ENCODE results near the gene TRIO.

Gene TRIO

DNA sequence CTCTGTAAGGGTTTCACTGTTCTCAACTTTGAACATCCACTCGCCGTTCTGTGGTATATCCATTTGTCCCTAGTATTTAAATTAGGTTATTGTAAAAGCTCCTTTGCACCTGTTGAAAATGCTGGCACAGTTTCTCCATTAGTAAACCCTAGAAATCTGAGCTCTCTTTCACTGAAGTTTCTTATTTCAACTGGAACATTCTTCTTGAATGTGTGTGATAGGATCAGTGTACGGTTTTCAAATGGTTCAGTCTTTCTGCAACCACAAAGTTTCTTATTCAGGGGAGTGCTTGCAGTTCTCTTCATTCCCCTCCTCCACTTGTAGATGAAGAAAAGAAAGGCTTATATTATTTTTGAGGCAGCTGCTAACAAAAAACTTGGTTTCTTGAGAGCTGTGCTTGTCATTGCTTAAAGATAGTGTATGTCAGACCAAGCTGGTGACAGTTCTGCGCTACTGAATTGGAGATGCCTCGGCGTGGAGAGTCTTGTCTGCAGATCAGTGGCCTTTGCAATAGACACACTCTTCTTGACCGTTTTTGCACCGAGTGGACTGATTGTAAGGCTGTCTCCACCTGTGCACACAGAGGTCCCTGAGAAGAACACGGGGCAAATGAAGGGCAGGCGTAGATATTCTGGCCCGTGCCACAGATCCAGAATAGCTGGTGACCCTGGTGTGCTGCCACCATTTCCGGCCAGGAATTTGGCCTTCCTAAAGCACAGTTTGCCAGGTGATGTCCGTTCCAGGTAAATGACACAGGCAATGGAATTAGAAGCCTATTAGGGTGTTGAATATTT, 102.2 kb downstream of the TRIO start:
- no peak for DNase-seq (ENCODE audit: low read depth in 2 of 2)

DNA sequence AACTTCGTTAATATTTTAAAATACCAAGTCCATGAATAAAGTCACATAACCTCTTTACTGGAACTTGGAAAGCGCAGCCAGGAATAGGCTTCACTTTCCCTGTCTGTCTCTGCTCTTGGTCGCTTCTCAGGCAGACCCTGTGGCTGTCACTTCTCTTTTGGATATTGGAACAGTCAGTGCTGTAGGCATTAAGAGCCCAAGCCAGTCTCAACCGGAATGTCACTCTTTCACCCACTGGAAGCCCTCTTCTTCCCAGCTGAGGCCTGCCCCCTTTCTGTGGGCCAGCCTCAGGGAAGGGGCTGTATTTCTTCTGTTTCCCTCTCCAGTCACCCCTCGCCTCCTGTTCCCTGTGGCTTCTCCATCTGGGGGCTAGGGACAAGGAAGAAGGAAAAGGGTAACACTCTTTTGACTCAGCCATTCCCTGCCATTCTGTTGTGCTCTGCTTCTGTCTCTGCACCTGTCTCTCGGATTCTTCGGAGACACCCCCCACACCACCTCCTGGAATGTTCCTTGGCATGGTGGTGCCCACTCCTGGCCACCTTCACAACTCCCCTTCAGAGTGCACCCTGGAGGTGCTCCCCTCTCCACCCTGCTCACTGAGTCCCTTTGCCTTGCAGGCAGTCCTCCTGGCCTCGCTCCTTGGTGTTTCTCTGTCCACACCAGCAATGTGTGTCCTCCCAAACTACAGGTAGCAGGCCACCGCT, 103.4 kb downstream of the TRIO start:
- DNase-seq (ENCODE audit: low read depth in 2 of 2), result no peak

DNA sequence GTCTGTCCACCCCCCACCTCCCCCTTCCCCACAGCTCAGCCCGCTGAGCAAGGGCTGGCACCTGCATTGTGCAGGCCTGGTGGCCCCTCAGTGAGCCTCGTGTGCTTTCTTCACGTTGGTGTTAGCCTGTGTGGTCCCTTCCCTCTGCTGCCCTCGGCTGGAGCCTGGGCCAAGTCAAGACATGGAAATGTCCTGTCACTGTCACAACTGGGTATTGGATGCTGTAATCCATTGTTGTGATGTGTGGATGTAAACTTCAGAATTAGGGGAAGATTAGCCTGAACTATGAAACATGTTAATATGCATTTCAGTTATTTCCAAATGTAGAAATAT, 103.9 kb downstream of the TRIO start:
- DNase-seq (ENCODE audit: low read depth in 2 of 2), result no peak

DNA sequence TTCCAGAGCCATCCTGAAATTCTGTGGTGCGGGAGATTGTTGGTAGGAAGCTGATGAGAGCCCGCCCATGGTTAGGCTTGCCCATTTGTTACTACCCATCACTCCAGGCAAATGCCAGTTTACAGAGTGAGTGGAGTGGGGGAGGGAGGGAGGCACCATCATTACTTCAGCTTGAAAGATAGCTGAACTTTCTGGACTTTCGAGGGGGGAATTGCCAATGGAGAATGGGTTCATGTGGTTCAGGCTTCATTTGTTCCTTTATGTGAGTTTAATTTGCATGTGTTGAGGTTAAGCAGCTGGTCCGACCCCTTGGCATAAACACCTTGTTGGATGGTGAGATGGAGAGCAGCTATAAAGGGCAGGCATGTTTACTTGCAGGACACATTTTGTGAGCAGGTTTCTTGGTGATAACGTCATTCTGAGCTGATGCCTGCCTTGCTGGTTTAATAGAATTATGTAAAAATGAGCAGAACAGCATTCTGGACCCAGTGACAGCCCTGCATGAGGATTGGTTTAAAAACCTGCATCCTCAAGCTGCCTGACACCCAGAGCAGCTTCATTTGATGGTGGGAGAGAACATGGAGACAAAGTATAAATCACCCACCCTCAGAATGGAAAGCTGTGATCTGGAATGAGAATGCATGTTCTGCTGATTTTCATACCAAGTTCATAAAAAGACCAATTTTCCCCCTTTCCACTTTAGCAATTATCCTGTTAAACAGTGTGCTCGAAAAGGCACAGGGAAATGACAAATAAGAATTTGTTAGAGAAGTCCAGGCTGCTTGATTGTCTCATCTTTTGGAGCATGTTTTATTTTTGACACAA, 106.3 kb downstream of the TRIO start:
- no peak for DNase-seq (ENCODE audit: low read depth in 2 of 2)

DNA sequence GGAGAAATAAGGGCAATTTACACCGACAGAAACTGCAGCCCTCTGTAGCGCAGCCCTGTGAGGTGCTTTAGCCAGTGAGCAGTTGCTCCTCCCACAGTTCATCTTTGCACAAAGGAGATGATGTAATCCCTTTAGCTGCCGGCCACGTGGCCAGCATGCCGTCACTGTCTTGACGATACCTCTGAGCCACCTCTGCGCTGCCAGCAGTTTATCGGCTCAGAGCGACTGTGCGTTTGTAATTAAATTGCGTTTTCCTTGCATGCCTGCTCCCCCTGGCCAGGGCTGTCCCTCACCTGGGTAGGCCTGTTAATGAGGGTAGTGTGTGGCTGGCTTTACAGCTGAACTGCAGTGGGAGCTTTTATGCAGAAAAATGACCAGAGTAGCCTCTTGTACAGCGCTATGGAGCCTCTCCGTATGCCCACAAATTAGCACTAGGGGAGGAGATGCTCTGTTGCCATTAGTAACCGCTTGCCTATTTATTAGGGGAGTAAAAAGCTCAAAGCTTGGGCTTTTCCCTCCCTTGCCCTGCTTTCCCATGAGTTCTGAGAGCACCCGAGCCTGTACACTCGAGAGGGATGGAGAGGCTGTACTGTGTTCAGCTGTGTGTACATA, 107.0 kb downstream of the TRIO start:
- DNase-seq (ENCODE audit: low read depth in 2 of 2), result no peak

DNA sequence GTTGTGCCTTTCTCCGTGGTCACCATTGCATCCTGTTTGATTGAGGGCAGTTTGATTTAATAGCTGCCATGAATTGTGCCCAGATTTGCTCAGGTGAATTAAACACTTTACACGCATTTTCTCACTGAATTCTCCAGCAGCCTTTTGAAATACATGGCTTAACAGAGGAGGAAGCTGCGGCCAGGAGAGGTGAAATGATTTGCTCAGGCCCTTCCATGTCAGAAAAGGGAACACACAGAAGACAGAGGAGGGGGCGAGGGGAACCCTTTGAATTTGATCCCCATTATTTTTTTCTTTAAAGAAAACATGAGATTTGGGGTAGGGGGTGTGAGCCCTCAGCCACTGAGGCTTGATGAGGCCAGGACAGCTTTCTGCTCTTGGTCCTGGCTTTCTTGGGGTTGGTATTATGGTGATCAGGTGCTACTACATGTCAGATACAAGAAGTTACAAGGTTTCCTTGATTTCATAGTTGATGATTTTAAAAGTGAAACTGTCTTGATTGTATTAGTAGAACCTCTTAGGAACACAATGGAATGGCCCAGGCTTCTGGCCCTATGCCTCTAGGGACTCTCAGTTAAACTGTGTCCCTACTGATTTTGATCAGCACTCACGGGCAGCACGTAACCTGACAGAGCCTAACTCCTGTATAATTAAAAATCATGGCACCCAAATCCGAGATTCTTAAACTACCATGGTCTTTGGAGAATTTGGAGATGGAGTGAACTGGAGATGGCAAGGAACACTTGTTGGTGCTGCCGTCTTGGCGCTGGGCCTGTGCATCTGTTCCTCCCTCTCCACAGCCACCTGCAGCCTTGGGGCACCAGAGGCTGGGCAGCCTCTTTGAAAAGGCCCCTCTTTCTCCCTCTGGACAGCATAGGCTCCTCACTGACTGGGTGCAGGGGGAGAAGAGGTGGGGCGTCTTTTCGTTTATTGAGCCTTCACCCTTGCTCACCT, 107.9 kb downstream of the TRIO start:
- no peak for DNase-seq (ENCODE audit: low read depth in 2 of 2)

DNA sequence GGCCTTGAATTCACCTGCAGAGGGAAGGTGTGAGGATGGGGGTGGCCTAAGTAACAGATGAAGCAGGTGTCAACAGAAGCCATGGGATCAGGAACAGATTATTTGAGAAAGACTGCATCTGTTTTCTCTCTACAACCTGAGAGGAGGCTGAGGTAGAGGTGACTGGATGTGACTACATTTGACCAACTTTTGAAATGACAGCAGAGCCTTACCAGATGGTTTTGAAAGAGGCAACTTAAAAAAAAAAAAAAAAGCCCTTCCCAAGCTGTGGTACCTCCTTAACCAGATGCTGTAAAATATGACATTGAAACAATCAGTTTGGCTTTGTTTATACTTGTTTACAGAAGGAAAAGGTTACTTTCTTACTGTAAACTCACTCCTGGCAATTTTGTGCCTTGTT, 108.6 kb downstream of the TRIO start:
- no peak for DNase-seq (ENCODE audit: low read depth in 2 of 2)

DNA sequence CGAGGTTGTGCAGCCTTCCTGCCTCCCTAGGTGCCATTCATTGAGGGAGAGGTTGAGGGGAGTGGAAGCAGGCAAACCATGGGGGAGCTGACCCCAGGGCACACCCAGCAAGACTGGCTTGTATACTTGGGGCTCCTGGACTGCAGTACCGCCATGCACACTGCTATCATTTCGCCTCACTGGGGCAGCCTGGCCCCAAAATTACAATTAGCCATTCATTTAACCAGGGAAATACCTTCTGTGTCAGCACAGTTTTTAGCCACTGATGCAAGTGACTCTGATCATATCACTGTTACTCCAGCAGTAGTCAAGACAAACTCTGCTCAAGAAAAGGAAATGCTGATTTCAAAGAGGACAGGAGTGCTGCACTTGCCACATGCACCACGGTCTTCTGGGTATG, 109.7 kb downstream of the TRIO start:
- DNase-seq (ENCODE audit: low read depth in 2 of 2), result no peak

DNA sequence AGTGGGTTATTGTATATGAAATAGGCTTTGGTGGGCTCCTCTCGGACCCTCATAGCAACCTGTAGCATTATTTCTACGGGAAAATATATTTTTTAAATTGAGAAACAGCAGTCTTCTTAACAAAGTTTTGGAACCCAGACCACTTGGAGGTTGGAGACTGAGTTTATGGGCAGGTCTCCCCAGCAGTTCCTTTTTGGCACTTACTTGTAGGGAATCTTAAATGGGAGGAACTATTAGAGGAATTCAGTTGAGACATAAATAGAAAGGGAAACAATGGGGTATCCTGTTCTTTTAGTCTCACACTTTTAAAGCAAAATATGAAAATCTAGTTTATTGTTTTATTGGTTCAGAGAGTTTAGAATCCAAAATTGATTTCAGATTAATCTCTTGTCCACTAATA, 111.5 kb downstream of the TRIO start:
- no peak for DNase-seq (ENCODE audit: low read depth in 2 of 2)

DNA sequence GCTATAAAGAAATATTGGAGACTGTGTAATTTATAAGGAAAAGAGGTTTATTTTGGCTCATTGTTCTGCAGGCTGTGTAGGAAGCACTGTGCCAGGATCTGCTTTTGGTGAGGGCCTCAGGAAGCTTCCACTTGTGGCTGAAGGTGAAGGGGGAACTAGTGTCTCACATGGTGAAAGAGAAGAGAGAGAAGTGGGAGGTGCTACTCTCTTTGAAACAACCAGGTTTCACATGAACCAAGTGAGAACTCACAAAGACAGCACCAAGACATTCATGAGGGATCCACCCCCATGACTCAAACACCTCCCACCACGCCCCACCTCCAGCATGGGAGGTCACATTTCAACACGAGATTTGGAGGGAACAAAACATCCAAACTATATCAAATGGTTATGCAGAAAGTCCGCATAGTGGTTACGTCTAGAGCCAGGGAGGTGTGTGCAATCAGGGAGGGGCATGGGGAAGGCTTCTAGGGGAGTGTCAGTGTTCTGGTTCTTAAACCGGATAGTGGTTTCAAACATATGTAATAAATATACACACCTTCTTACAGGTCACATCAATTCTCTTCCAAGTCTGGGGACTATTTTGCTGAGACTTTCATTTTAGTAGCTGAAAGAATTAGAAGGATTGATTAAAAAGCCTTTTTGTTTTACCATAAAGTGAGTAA, 113.0 kb downstream of the TRIO start:
- DNase-seq (ENCODE audit: low read depth in 2 of 2), result no peak

DNA sequence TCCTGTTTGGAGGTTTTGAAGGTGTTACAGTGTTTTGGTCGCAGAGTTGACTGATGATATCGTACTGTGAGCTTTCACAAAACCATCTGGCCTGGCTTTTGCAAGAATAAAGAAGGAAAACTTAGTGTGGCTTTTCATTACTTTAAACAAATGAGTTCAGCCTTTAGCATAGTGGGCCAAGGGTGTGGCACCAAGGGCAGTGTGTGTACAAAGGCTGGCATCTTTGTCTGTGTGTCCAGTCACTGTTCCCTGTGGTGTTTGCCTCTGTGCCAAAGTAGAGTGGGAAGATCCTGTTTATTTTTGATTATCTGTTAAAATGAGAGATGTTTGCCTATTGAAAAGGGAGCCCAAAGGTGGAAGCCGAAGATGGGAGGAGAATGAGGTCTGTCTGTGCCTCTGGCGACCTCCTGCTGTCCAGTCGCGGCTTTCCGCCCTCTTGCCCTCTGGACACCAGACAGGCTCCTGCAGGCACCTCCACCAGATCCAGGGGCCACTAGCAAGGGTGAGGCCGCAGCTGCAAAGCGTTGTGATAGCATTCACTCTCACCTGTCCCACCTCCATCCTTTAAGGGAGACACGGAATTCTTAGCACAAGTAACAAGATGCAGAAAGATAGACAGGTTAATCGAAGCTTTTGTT, 113.7 kb downstream of the TRIO start:
- no peak for DNase-seq (ENCODE audit: low read depth in 2 of 2)

DNA sequence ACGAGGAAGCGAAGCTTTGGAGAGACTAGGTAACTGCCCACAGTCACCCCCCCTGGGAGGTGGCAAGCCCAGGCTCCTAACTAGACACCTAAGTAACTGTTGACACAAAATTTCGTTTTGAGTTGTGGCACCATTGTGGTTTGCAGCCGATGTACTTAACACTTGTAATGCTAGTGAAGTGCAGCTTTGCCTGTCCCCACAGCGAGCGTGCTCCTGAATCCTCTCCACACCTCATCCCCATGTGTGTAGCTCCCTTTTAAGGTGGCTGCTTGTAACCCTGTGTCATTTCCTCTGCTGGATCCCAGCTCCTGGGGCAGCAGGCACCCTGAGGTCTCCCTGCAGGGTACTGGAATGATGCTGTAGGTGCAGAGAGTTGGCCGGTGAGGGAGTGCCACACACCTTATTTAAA, 114.9 kb downstream of the TRIO start:
- DNase-seq (ENCODE audit: low read depth in 2 of 2), result no peak

DNA sequence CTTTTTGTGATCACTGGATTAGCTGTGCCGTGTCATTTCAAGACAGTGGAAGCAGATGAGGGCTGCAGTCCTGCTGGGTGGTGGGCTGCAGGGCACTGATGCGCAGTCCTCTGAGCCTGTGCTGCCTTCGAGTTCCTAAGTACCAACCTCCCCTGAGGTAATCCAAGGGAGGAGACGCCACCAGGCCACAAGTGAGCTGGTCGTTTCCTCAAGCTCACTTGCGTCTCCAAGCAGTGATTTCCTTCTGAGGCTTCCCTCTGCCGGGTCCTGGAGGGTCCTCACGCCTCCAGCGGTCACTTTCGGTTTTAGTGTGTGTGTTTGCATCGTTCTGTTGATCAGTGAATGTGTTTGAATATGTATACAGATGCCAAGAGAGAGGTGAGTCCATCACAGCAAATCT, 115.7 kb downstream of the TRIO start:
- no peak for DNase-seq (ENCODE audit: low read depth in 2 of 2)

DNA sequence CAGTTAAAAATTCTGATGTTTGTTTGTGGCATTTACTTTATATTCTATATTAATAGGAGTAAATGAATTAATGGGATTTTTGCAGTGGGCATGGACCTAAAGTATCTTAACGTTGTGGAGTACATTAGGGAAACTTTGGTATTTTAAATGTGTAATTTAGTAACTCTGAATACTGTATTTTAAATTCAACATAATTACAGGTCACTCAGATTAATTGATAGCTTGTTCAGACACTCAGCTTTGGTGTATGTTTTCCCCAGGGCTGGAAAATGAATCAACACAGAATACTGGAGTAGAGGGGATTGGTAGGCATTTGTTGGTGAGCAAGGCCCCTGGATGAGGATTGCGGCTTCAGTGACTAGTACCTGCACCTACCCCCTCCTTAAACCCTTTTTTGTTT, 117.5 kb downstream of the TRIO start:
- DNase-seq (ENCODE audit: low read depth in 2 of 2), result no peak

DNA sequence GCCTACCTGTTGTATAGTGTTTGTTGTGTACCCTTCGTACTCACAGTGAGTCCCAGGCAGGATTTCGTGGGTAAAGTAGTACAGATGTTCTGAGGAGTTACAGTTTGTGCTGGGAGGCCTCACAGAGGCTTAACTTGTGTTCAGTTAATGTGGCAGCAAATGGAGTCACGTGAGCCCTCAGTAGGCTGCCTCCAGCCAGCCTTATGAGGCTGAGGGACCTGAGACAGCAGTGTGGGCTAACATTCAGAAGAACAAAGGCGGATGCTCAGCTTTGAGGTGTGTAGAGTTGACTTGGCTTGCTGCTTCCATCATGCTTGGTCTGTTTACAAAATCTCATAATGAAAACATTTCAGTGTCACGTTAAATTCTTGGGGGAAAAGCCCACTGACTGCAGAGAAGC, 118.1 kb downstream of the TRIO start:
- no peak for DNase-seq (ENCODE audit: low read depth in 2 of 2)

DNA sequence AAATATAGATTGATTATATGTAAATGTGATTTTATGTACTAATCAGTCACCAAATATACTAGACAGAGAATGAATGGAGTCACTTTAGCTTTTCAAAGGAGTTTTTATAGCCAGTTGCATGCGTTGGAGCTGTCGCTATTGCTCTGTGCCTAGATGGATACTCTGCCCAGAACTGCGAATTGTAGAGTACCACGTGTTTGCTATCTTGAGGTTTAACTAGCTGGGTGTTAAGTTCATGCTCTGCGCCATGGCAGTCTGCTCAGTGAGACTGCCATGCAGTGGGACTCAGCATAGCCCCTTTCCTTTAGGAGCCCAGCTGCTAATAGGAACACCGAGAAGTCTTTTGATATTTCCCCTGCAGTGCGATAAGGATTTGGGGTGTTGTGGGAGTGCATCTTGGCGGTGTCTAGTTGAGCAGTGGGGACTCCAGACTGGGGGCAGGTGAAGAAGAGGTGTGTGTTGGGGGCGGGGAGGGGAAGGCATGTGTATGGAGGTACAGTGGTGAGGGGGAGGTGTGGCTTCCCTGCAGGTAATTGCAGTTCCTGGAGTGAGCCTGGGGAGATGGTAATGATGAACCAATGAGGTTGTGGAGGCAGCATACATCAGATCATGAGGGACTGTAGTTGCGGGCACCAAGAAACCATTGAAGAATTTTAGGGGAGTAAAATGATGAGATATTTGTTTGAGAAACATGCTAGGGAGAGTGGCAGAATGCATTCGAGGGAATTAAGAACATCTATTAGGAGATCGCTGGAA, 118.9 kb downstream of the TRIO start:
- DNase-seq (ENCODE audit: low read depth in 2 of 2), result no peak

DNA sequence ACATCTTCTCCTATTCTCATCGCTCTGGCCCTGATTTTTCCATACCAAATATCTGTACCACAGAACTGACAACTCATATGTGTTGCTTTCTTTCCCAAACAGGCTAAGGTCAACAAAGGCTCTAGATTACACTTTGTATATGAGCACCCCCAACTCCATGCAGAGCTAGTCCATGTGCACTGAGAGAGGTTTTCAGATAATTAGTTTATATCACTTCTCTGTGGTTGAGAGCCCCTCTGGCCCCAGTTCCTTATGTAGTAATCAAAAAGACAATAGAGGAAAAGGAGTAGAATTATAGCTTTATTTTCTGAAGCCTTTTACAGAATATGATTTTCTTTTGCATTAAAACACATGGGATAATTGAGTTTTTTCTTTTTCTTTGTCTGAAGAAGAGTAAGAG, 120.0 kb downstream of the TRIO start:
- no peak for DNase-seq (ENCODE audit: low read depth in 2 of 2)

DNA sequence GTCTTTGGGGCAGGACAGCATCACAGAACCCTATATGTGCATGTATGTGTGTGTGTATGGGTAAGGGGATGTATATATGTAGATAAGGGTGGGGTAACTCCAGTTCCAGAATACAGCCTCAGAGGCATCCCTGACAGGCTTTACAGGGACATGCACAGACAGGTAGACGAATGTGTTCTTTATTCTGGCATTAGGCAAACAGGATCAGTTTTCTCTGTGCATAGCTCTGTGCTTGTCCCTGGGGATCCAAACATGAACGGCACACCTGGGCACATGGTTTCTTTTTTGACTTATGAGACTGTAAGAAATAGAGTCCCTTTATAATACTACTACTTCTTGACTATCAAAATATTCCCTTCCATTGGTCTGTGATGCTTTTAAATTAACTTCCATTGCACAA, 120.6 kb downstream of the TRIO start:
- DNase-seq (ENCODE audit: low read depth in 2 of 2), result no peak

DNA sequence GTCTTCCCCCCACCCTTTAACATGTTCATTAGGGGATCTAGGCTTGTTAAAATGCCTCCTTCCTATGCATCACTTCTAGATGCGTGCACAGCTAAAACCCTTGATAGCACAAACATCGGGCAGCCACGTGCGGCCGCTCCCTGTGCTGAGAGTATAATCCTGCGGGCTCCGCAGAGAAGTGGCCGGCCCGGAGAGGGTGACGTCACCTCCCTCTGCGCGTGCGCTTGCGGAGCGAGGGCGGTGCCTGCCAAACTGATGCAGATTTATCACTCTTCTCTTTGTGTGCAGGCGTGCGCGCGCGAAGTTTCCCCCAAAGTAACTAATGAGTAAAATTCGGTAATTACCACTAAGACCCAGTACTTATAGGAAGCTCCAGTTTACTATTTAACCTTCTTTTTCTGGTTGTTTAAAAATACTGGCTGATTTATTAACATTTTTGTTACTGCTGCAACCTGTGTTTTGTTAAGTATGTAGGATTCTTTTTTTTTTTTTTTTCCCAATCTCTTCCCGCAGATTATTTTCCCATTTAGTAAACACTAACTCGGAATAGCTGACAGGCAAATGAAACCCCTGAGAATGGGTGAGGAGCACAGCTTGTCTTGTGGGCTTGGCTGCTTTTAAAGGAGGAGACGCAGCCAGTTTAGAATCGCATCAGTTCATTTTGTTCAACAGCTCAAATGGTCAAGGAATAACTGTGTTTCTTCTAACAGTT, 121.6 kb downstream of the TRIO start:
- DNase-seq (ENCODE audit: low read depth in 2 of 2), result peak; percentile 63 to 66

Measured in stimulated activated CD4-positive, alpha-beta T cell treated with anti-CD3 and anti-CD28 coated beads, Interleukin-1b, Interleukin-23, amount 100 ng/mL, for 4 hours (primary cell).